Measurements from ENCODE around the gene CHST7.

GRCh38 chrX:46597771-46598170, 24.2 kb downstream of the CHST7 start:
- TF ChIP-seq CTCF (IDR thresholded peaks at IDR 0.05; ENCODE audit: poor library complexity): no peak
- TF ChIP-seq EZH2 (IDR thresholded peaks at IDR 0.05; ENCODE audit: borderline replicate concordance): no peak

Data from hepatocyte (in vitro differentiated cells).